ENCODE data around the gene NAV2.

The NAV2 gene

GRCh38 chr11:19766206-19766605, 53.6 kb downstream of the NAV2 start:
- TF ChIP-seq EZH2 (optimal IDR thresholded peaks at IDR 0.05; ENCODE audit: low read depth, low read length) (no peak), EZH2phosphoT487 (IDR thresholded peaks at IDR 0.05; ENCODE audit: low read length) (no peak), CTCF (IDR thresholded peaks at IDR 0.05; ENCODE audit: low read length) (no peak)
- Histone ChIP-seq H2AFZ (ENCODE audit: low read length) (no peak overlapping the region), H3K27ac (ENCODE audit: low read length) (no peak overlapping the region), H3K36me3 (replicated peaks; ENCODE audit: insufficient read depth, low read length) (no peaks in the 10 kb centered on the region), H3K9ac (ENCODE audit: low read length) (no peak overlapping the region), H3K4me1 (ENCODE audit: low read length) (no peaks in the 10 kb centered on the region), H3K4me2 (ENCODE audit: low read depth, low read length) (no peak overlapping the region), H4K20me1 (ENCODE audit: insufficient read depth, low read length) (peaks cover 19% of the 10 kb centered on the region; the same call in 1 of the 2 replicates), H3K4me3 (ENCODE audit: low read length) (no peak overlapping the region), H3K79me2 (ENCODE audit: low read length) (peaks cover 3% of the 10 kb centered on the region; the same call in 1 of the 2 replicates), H3F3A (ENCODE audit: insufficient read depth, low read length) (no peaks in the 10 kb centered on the region), H3K9me3 (replicated peaks; ENCODE audit: insufficient read depth, low read length) (no peaks in the 10 kb centered on the region), H3K27me3 (replicated peaks; ENCODE audit: insufficient read depth, low read length) (peaks cover 7% of the 10 kb centered on the region), H3K9me2 (replicated peaks; ENCODE audit: insufficient read depth, low read length) (no peaks in the 10 kb centered on the region)
- no peak for DNase-seq

GRCh38 chr11:19766810-19767209, 54.2 kb downstream of the NAV2 start:
- H4K20me1 ChIP-seq (ENCODE audit: insufficient read depth, low read length), result peaks cover 19% of the 10 kb centered on the region; the same call in 1 of the 2 replicates
- DNase-seq, result no peak
- no peak overlapping the region for H3K4me2 ChIP-seq (ENCODE audit: low read depth, low read length)
- H3F3A ChIP-seq (ENCODE audit: insufficient read depth, low read length), result no peaks in the 10 kb centered on the region
- H3K4me3 ChIP-seq (ENCODE audit: low read length), result no peak overlapping the region
- H3K27ac ChIP-seq (ENCODE audit: low read length), result no peak overlapping the region
- no peaks in the 10 kb centered on the region for H3K9me3 ChIP-seq (replicated peaks; ENCODE audit: insufficient read depth, low read length)
- peaks cover 3% of the 10 kb centered on the region; the same call in 1 of the 2 replicates for H3K79me2 ChIP-seq (ENCODE audit: low read length)
- no peaks in the 10 kb centered on the region for H3K36me3 ChIP-seq (replicated peaks; ENCODE audit: insufficient read depth, low read length)
- H3K4me1 ChIP-seq (ENCODE audit: low read length), result no peaks in the 10 kb centered on the region
- TF ChIP-seq CTCF (IDR thresholded peaks at IDR 0.05; ENCODE audit: low read length), result no peak
- no peak for TF ChIP-seq EZH2phosphoT487 (IDR thresholded peaks at IDR 0.05; ENCODE audit: low read length)
- TF ChIP-seq EZH2 (optimal IDR thresholded peaks at IDR 0.05; ENCODE audit: low read depth, low read length), result no peak
- H3K9me2 ChIP-seq (replicated peaks; ENCODE audit: insufficient read depth, low read length), result no peaks in the 10 kb centered on the region
- no peak overlapping the region for H2AFZ ChIP-seq (ENCODE audit: low read length)
- no peak overlapping the region for H3K9ac ChIP-seq (ENCODE audit: low read length)
- peaks cover 7% of the 10 kb centered on the region for H3K27me3 ChIP-seq (replicated peaks; ENCODE audit: insufficient read depth, low read length)

GRCh38 chr11:19767627-19768151, 55.1 kb downstream of the NAV2 start:
- Histone ChIP-seq H3K9me2 (replicated peaks; ENCODE audit: insufficient read depth, low read length) (no peaks in the 10 kb centered on the region), H3F3A (ENCODE audit: insufficient read depth, low read length) (no peaks in the 10 kb centered on the region), H2AFZ (ENCODE audit: low read length) (no peak overlapping the region), H4K20me1 (ENCODE audit: insufficient read depth, low read length) (peaks cover 19% of the 10 kb centered on the region; the same call in 1 of the 2 replicates), H3K9me3 (replicated peaks; ENCODE audit: insufficient read depth, low read length) (no peaks in the 10 kb centered on the region), H3K4me2 (ENCODE audit: low read depth, low read length) (no peak overlapping the region), H3K4me3 (ENCODE audit: low read length) (no peak overlapping the region), H3K4me1 (ENCODE audit: low read length) (no peaks in the 10 kb centered on the region), H3K27ac (ENCODE audit: low read length) (no peak overlapping the region), H3K36me3 (replicated peaks; ENCODE audit: insufficient read depth, low read length) (no peaks in the 10 kb centered on the region), H3K79me2 (ENCODE audit: low read length) (peaks cover 3% of the 10 kb centered on the region; the same call in 1 of the 2 replicates), H3K27me3 (replicated peaks; ENCODE audit: insufficient read depth, low read length) (peaks cover 7% of the 10 kb centered on the region), H3K9ac (ENCODE audit: low read length) (no peak overlapping the region)
- no peak for TF ChIP-seq EZH2 (optimal IDR thresholded peaks at IDR 0.05; ENCODE audit: low read depth, low read length)
- no peak for TF ChIP-seq EZH2phosphoT487 (IDR thresholded peaks at IDR 0.05; ENCODE audit: low read length)
- TF ChIP-seq CTCF (IDR thresholded peaks at IDR 0.05; ENCODE audit: low read length), result no peak
- no peak for DNase-seq
